Upper lobe of right lung (tissue), 1 donor: Measurements from ENCODE around the gene CACNB4. TPM values are rescaled to one million over a fixed set of nuclear protein-coding genes. Genes with fewer than 3 reads are reported as not detected.
"Not testable (repeated sequence)": the region's sequence is repeated elsewhere in the genome, so short reads cannot be mapped to it uniquely, and the experiment has no call there.

Experiments
- ATAC-seq: fragments of 200-7000 bp; cut with Tn5 transposase; one replicate; pipeline ENCODE4 v1.9.1; 2020; ENCODE audit warnings: mild to moderate bottlenecking, moderate library complexity
- DNase-seq: peaks from one replicate; pipeline ENCODE4 v3.0.0-alpha.2; 2020
- H3K27ac ChIP-seq: fragments of 200-600 bp; one replicate; pipeline ENCODE4 v1.8.0; 2022
- H3K27me3 ChIP-seq: fragments of 200-600 bp; one replicate; pipeline ENCODE4 v1.8.0; 2022; ENCODE audit warnings: mild to moderate bottlenecking
- H3K36me3 ChIP-seq: fragments of 200-600 bp; one replicate; pipeline ENCODE4 v1.8.0; 2022
- H3K4me1 ChIP-seq: fragments of 200-600 bp; one replicate; pipeline ENCODE4 v1.8.0; 2022
- H3K4me3 ChIP-seq: fragments of 200-600 bp; one replicate; pipeline ENCODE4 v1.8.0; 2022; ENCODE audit warnings: mild to moderate bottlenecking
- H3K9me3 ChIP-seq: fragments of 200-600 bp; one replicate; pipeline ENCODE4 v1.8.0; 2022
- CTCF ChIP-seq: fragments of 200-600 bp; IDR thresholded peaks from one replicate; pipeline ENCODE4 v1.8.0; 2022; ENCODE audit warnings: antibody characterized with exemption
- intact Hi-C: fragments of 100-400 bp; cut with DNase I; formaldehyde crosslinking; loops from one replicate; pipeline ENCODE4 v1.11.0; 2022
- total RNA-seq: library from RNA; stranded (reverse); fragmentation: NEBNext Ultra II Directional; extraction: Animal tissue kit (Norgen Biotek cat#: 25700); gene quantifications from one replicate; pipeline ENCODE4 v1.2.1, GENCODE V29; 2021
- donor health status: DM: no; HTN: yes; CAD: no; lungs with severe emphysema.

CACNB4 gene
- total RNA-seq, 1 donor from 2014 or later = 15.3 TPM

GRCh38 chr2:151799886-151800292 is 299.0 kb downstream of the CACNB4 start:
- no peak for ATAC-seq
- intact Hi-C loops = no loop called here
- peaks cover 25% of the 10 kb centered on the region for H3K36me3 ChIP-seq

GRCh38 chr2:151796774-151797173 is 302.1 kb downstream of the CACNB4 start:
- ATAC-seq = no peak
- Histone ChIP-seq H3K36me3 (peaks cover 4% of the 10 kb centered on the region), H3K9me3 (no peaks in the 10 kb centered on the region), H3K27me3 (no peaks in the 10 kb centered on the region), H3K4me1 (no peaks in the 10 kb centered on the region), H3K27ac (no peak overlapping the region), H3K4me3 (no peak overlapping the region)
- intact Hi-C loops = no loop called here
- no peak for DNase-seq
- no peak for TF ChIP-seq CTCF

More at GRCh38 chr2:151799886-151800292, 299.0 kb downstream of the CACNB4 start:
- no peak overlapping the region for H3K27ac ChIP-seq
- no peak for TF ChIP-seq CTCF
- DNase-seq = no peak
- H3K9me3 ChIP-seq = no peaks in the 10 kb centered on the region
- H3K4me3 ChIP-seq = no peak overlapping the region
- H3K27me3 ChIP-seq = no peaks in the 10 kb centered on the region
- no peaks in the 10 kb centered on the region for H3K4me1 ChIP-seq

GRCh38 chr2:151795646-151796240 is 303.1 kb downstream of the CACNB4 start:
- no peak overlapping the region for H3K4me3 ChIP-seq
- TF ChIP-seq CTCF = no peak
- DNase-seq = no peak
- H3K27me3 ChIP-seq = no peaks in the 10 kb centered on the region
- no peaks in the 10 kb centered on the region for H3K9me3 ChIP-seq
- intact Hi-C loops = no loop called here
- H3K36me3 ChIP-seq = no peaks in the 10 kb centered on the region
- H3K27ac ChIP-seq = no peak overlapping the region
- no peaks in the 10 kb centered on the region for H3K4me1 ChIP-seq
- ATAC-seq = no peak

GRCh38 chr2:151794422-151794821 is 304.4 kb downstream of the CACNB4 start:
- H3K4me3 ChIP-seq, H3K36me3 ChIP-seq, H3K9me3 ChIP-seq, DNase-seq, intact Hi-C loops, H3K4me1 ChIP-seq, ATAC-seq, H3K27ac ChIP-seq, H3K27me3 ChIP-seq: not testable (repeated sequence)

GRCh38 chr2:151793123-151793522 is 305.7 kb downstream of the CACNB4 start:
- no peaks in the 10 kb centered on the region for H3K4me1 ChIP-seq
- DNase-seq = no peak
- no peak overlapping the region for H3K4me3 ChIP-seq
- no peaks in the 10 kb centered on the region for H3K27me3 ChIP-seq
- intact Hi-C loops = no loop called here
- no peaks in the 10 kb centered on the region for H3K9me3 ChIP-seq
- no peaks in the 10 kb centered on the region for H3K36me3 ChIP-seq
- no peak for TF ChIP-seq CTCF
- ATAC-seq = no peak
- no peak overlapping the region for H3K27ac ChIP-seq

- ATAC-seq = no peak
- TF ChIP-seq CTCF = no peak
- no peak for DNase-seq
- intact Hi-C loops = no loop called here
- no peak overlapping the region for H3K4me3 ChIP-seq
- H3K27ac ChIP-seq = no peak overlapping the region
- H3K4me1 ChIP-seq = no peaks in the 10 kb centered on the region
- no peaks in the 10 kb centered on the region for H3K36me3 ChIP-seq
- H3K27me3 ChIP-seq = no peaks in the 10 kb centered on the region
- H3K9me3 ChIP-seq = no peaks in the 10 kb centered on the region
Measured at GRCh38 chr2:151792589-151792988, 306.3 kb downstream of the CACNB4 start.
